ENCODE results near the gene PYURF.
"Not testable (repeated sequence)": the region's sequence is repeated elsewhere in the genome, so short reads cannot be mapped to it uniquely, and the experiment has no call there.

The PYURF gene, protein sequence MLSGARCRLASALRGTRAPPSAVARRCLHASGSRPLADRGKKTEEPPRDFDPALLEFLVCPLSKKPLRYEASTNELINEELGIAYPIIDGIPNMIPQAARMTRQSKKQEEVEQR

GRCh38 chr4:88523325-88524129, at the start of gene PYURF:
TSS of gene PYURF (minus strand) at chr4:88523776. CDS start at chr4:88523700, 76 bp downstream.
- Histone ChIP-seq H3K36me3 (replicated peaks) (peaks cover 7% of the 10 kb centered on the region), H3K27me3 (replicated peaks) (no peaks in the 10 kb centered on the region), H3K27ac (peak within 1 kb of the TSS; percentile 89), H3K4me3 (ENCODE audit: low read depth, low read length) (peak within 1 kb of the TSS; percentile 95)
- peak; percentile 96 for DNase-seq
- TF ChIP-seq, protein P1, sequence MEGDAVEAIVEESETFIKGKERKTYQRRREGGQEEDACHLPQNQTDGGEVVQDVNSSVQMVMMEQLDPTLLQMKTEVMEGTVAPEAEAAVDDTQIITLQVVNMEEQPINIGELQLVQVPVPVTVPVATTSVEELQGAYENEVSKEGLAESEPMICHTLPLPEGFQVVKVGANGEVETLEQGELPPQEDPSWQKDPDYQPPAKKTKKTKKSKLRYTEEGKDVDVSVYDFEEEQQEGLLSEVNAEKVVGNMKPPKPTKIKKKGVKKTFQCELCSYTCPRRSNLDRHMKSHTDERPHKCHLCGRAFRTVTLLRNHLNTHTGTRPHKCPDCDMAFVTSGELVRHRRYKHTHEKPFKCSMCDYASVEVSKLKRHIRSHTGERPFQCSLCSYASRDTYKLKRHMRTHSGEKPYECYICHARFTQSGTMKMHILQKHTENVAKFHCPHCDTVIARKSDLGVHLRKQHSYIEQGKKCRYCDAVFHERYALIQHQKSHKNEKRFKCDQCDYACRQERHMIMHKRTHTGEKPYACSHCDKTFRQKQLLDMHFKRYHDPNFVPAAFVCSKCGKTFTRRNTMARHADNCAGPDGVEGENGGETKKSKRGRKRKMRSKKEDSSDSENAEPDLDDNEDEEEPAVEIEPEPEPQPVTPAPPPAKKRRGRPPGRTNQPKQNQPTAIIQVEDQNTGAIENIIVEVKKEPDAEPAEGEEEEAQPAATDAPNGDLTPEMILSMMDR (IDR thresholded peaks at IDR 0.05; ENCODE audit: low read depth, low read length, missing control alignments), result no peak
- in situ Hi-C loops (cut with HindIII; ENCODE audit: low pct_ligation_motif_present, low sequenced_read_pairs), result no loop called here

GRCh38 chr4:88570001-88570400, 46.4 kb upstream of the PYURF start:
- in situ Hi-C loops (cut with HindIII; ENCODE audit: low pct_ligation_motif_present, low sequenced_read_pairs), result no loop called here
- DNase-seq, result no peak
- H3K27me3 ChIP-seq (replicated peaks), result no peaks in the 10 kb centered on the region
- H3K4me3 ChIP-seq (ENCODE audit: low read depth, low read length), result no peak overlapping the region
- TF ChIP-seq, protein P1 (IDR thresholded peaks at IDR 0.05; ENCODE audit: low read depth, low read length, missing control alignments), result no peak
- H3K27ac ChIP-seq, result no peak overlapping the region
- no peaks in the 10 kb centered on the region for H3K36me3 ChIP-seq (replicated peaks)

GRCh38 chr4:88567591-88567990, 44.0 kb upstream of the PYURF start:
- H3K27me3 ChIP-seq (replicated peaks), result no peaks in the 10 kb centered on the region

DNA sequence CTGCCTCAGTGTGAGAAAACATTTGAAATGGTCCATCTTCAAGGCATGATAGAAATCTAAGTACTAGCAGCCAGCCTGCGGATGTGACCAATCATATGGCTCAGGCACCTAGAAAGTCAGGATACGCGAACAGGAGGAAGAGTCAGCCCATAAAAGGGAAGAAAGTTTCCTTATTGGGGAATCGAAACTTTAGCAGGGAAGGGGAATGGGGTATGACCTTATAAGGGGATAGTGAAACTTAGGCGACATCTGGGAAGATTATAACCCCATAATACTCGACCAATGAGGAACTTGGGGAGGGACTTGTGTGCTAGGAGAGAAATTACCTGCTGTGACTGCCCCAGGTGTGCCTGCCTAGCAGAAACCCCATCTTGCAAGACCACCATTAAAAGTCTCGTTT, 26.2 kb upstream of the PYURF start:
- H3K27me3 ChIP-seq (replicated peaks), result no peaks in the 10 kb centered on the region
- H3K36me3 ChIP-seq (replicated peaks), result no peaks in the 10 kb centered on the region
- H3K4me3 ChIP-seq (ENCODE audit: low read depth, low read length), result no peak overlapping the region
- in situ Hi-C loops (cut with HindIII; ENCODE audit: low pct_ligation_motif_present, low sequenced_read_pairs), result no loop called here
- DNase-seq, result no peak
- no peak overlapping the region for H3K27ac ChIP-seq
- TF ChIP-seq, protein P1 (IDR thresholded peaks at IDR 0.05; ENCODE audit: low read depth, low read length, missing control alignments), result no peak

More at GRCh38 chr4:88567591-88567990, 44.0 kb upstream of the PYURF start:
- H3K4me3 ChIP-seq (ENCODE audit: low read depth, low read length), result no peak overlapping the region
- TF ChIP-seq, protein P1 (IDR thresholded peaks at IDR 0.05; ENCODE audit: low read depth, low read length, missing control alignments), result no peak
- H3K27ac ChIP-seq, result no peak overlapping the region
- no peaks in the 10 kb centered on the region for H3K36me3 ChIP-seq (replicated peaks)
- in situ Hi-C loops (cut with HindIII; ENCODE audit: low pct_ligation_motif_present, low sequenced_read_pairs), result no loop called here
- DNase-seq, result no peak

GRCh38 chr4:88539322-88540068, 15.9 kb upstream of the PYURF start:
- TF ChIP-seq, protein P1 (IDR thresholded peaks at IDR 0.05; ENCODE audit: low read depth, low read length, missing control alignments), result peak; percentile 75
- H3K36me3 ChIP-seq (replicated peaks); H3K27ac ChIP-seq; H3K27me3 ChIP-seq (replicated peaks); H3K4me3 ChIP-seq (ENCODE audit: low read depth, low read length); in situ Hi-C loops (cut with HindIII; ENCODE audit: low pct_ligation_motif_present, low sequenced_read_pairs): not testable (repeated sequence)
- peak; percentile 75 for DNase-seq

Data from brain microvascular endothelial cell (primary cell).